GM23338 (cell line): ENCODE measurements around the gene RBKS. TPM values are rescaled to one million over a fixed set of nuclear protein-coding genes. Genes with fewer than 3 reads are reported as not detected.

Experiments used
- ATAC-seq: fragments of 200-7000 bp; cut with Tn5 transposase; 3 replicates; pipeline ENCODE4 v1.9.1; 2020
- DNase-seq: peaks from one replicate; pipeline ENCODE4 v3.0.0-alpha.2; 2015; ENCODE audit warnings: low spot score
- H2AFZ ChIP-seq: fragments of 200-600 bp; sonication (generic); 2 replicates; pipeline ENCODE4 v1.8.0; 2016; ENCODE audit warnings: antibody characterized with exemption, mild to moderate bottlenecking, moderate library complexity
- H3F3A ChIP-seq: fragments of 200-600 bp; sonication (generic); replicated peaks from 2 replicates; pipeline ENCODE4 v1.8.0; 2017; ENCODE audit warnings: antibody characterized with exemption, mixed run types, low read depth
- H3K27ac ChIP-seq: fragments of 200-600 bp; sonication (generic); 2 replicates; pipeline ENCODE4 v1.6.1; 2016; ENCODE audit warnings: low read depth
- H3K27me3 ChIP-seq: fragments of 200-600 bp; sonication (generic); 2 replicates; pipeline ENCODE4 v1.8.0; 2016; ENCODE audit warnings: mild to moderate bottlenecking, mixed run types, moderate library complexity; ENCODE audit not compliant: insufficient read depth
- H3K36me3 ChIP-seq: fragments of 200-600 bp; sonication (generic); 2 replicates; pipeline ENCODE4 v1.8.0; 2016; ENCODE audit warnings: mild to moderate bottlenecking; ENCODE audit not compliant: insufficient read depth
- H3K4me1 ChIP-seq: fragments of 200-600 bp; sonication (generic); 2 replicates; pipeline ENCODE4 v1.8.0; 2016; ENCODE audit warnings: mild to moderate bottlenecking, moderate library complexity; ENCODE audit not compliant: insufficient read depth
- H3K4me2 ChIP-seq: fragments of 200-600 bp; sonication (generic); 2 replicates; pipeline ENCODE4 v1.7.1; 2017; ENCODE audit warnings: mixed run types
- H3K4me3 ChIP-seq: fragments of 200-600 bp; sonication (generic); 2 replicates; pipeline ENCODE4 v1.6.1; 2016; ENCODE audit warnings: mixed run types
- H3K79me2 ChIP-seq: fragments of 200-600 bp; sonication (generic); replicated peaks from 2 replicates; pipeline ENCODE4 v1.8.0; 2017; ENCODE audit warnings: mild to moderate bottlenecking; ENCODE audit not compliant: insufficient read depth
- H3K9me2 ChIP-seq: fragments of 200-600 bp; sonication (generic); 2 replicates; pipeline ENCODE4 v1.8.0; 2017; ENCODE audit not compliant: insufficient read depth
- H4K20me1 ChIP-seq: fragments of 200-600 bp; sonication (generic); replicated peaks from 2 replicates; pipeline ENCODE4 v1.8.0; 2017; ENCODE audit warnings: mild to moderate bottlenecking; ENCODE audit not compliant: insufficient read depth
- H3K27ac Mint-ChIP-seq: 2 replicates; pipeline ENCODE4 v1.8.0; 2020; ENCODE audit warnings: inconsistent platforms, mild to moderate bottlenecking, moderate library complexity, mixed read lengths
- H3K27me3 Mint-ChIP-seq: 3 replicates; pipeline ENCODE4 v1.8.0; 2022; ENCODE audit warnings: low read depth, mild to moderate bottlenecking, moderate library complexity, mixed read lengths, inconsistent platforms; ENCODE audit not compliant: insufficient read depth, poor library complexity
- H3K36me3 Mint-ChIP-seq: 3 replicates; pipeline ENCODE4 v1.8.0; 2021; ENCODE audit warnings: low read depth, mild to moderate bottlenecking, inconsistent platforms, moderate library complexity, mixed read lengths
- H3K4me1 Mint-ChIP-seq: 3 replicates; pipeline ENCODE4 v1.8.0; 2020; ENCODE audit warnings: mild to moderate bottlenecking, inconsistent platforms, mixed read lengths
- H3K4me3 Mint-ChIP-seq: 3 replicates; pipeline ENCODE4 v1.8.0; 2021; ENCODE audit warnings: moderate library complexity, mild to moderate bottlenecking, inconsistent platforms, mixed read lengths
- H3K9me3 Mint-ChIP-seq: 3 replicates; pipeline ENCODE4 v1.8.0; 2020; ENCODE audit warnings: moderate library complexity, mild to moderate bottlenecking, inconsistent platforms, mixed read lengths
- CREB1 ChIP-seq: fragments of 250-450 bp; sonication (Bioruptor Pico); IDR thresholded peaks from 2 replicates; pipeline ENCODE4 v1.5.0; 2020; ENCODE audit warnings: low read depth, mild to moderate bottlenecking, moderate library complexity
- EZH2 ChIP-seq: fragments of 200-600 bp; sonication (generic); IDR thresholded peaks from one replicate; pipeline ENCODE4 v1.8.0; 2017; ENCODE audit warnings: antibody characterized with exemption, mild to moderate bottlenecking, low read depth; ENCODE audit not compliant: unreplicated experiment
- JUNB ChIP-seq: IDR thresholded peaks from one replicate; pipeline ENCODE4 v1.6.1; 2016; ENCODE audit warnings: antibody characterized with exemption; ENCODE audit not compliant: unreplicated experiment
- NANOG ChIP-seq: IDR thresholded peaks from 2 replicates; pipeline ENCODE4 v1.6.1; 2016; ENCODE audit warnings: antibody characterized with exemption, borderline replicate concordance
- POLR2AphosphoS5 ChIP-seq: IDR thresholded peaks from 2 replicates; pipeline ENCODE4 v1.6.1; 2016; ENCODE audit warnings: antibody characterized with exemption, low read depth
- STAT1 ChIP-seq: IDR thresholded peaks from one replicate; pipeline ENCODE4 v1.6.1; 2016; ENCODE audit warnings: antibody characterized with exemption; ENCODE audit not compliant: unreplicated experiment
- ZNF114 ChIP-seq: fragments of 250-450 bp; sonication (Bioruptor Pico); IDR thresholded peaks from 2 replicates; pipeline ENCODE4 v1.5.0; 2020; ENCODE audit warnings: mild to moderate bottlenecking, moderate library complexity
- ZNF331 ChIP-seq: fragments of 250-450 bp; sonication (Bioruptor Pico); IDR thresholded peaks from 2 replicates; pipeline ENCODE4 v1.5.0; 2020; ENCODE audit warnings: low read depth, mild to moderate bottlenecking, moderate library complexity
- polyA plus RNA-seq: library from polyadenylated mRNA; unstranded; fragments of >200 nt; fragmentation: Nextera tagmentation; extraction: Ambion mirVana; gene quantifications from 2 replicates; pipeline ENCODE4 v1.2.1, GENCODE V29; 2016
- total RNA-seq: library from RNA; depleted of rRNA; stranded (reverse); fragments of >200 nt; shearing (Covaris generic); gene quantifications from 2 replicates; pipeline ENCODE4 v1.2.3, GENCODE V29; 2014
- TF ChIP-seq, protein P1 (sequence below): IDR thresholded peaks from 2 replicates; pipeline ENCODE4 v1.6.1; 2016; ENCODE audit warnings: antibody characterized with exemption
- TF ChIP-seq, protein P2 (sequence below): fragments of 250-450 bp; sonication (Bioruptor Pico); IDR thresholded peaks from 2 replicates; pipeline ENCODE4 v1.5.0; 2020; ENCODE audit warnings: mild to moderate bottlenecking, moderate library complexity
- TF ChIP-seq, protein P3 (sequence below), 2 experiments: fragments of 200-600 bp in 1 of 2; sonication (generic) in 1 of 2; conservative IDR thresholded peaks; 2 replicates each; pipeline versions ENCODE4 v1.5.1 to v1.6.1; 2016 to 2017; ENCODE audit warnings: antibody characterized with exemption in 2 of 2, low read depth in 2 of 2, mild to moderate bottlenecking in 2 of 2, moderate library complexity in 1 of 2
- TF ChIP-seq, protein P4 (sequence below): IDR thresholded peaks from one replicate; pipeline ENCODE4 v1.6.1; 2018; ENCODE audit warnings: antibody characterized with exemption; ENCODE audit not compliant: unreplicated experiment

Gene RBKS
- total and polyA plus RNA-seq, 2 experiments from 2014 or later, result 1.3 to 1.5 TPM

DNA sequence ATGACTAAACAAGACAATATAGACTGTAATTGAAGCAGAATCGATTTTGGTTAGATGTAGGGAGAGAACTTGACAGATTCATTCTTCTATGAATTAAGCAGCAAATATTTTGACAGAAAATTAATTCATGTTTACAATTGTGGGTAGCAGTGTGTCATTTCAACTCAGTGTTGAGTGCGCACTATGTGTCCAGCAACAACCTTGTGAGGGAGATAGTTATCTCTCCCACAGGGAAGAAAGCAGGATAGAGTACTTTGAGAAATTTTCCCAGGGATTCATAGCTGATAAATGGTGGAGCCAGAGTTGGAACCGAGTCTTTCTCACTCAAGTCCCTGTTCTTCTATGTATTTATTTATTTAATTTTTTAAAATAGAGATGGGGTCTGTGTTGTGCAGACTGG, 113.5 kb downstream of the RBKS start:
- Mint-ChIP-seq H3K36me3 (peaks cover 14% of the 10 kb centered on the region; the same call in 2 of the 3 replicates), H3K27ac (no peak overlapping the region)

More for the DNA sequence above, 113.5 kb downstream of the RBKS start:
- Histone ChIP-seq H3K9me2 (no peaks in the 10 kb centered on the region), H3K4me2 (no peak overlapping the region), H3K27ac (no peak overlapping the region), H4K20me1 (peaks cover 42% of the 10 kb centered on the region), H2AFZ (no peak overlapping the region), H3K27me3 (no peaks in the 10 kb centered on the region), H3F3A (0 out of 2 replicates have a peak, but pooled peaks cover 8% of the 10 kb centered on the region), H3K36me3 (no peaks in the 10 kb centered on the region), H3K79me2 (peaks cover 83% of the 10 kb centered on the region), H3K4me3 (no peak overlapping the region), H3K4me1 (peaks cover 7% of the 10 kb centered on the region; the same call in 1 of the 2 replicates)
- Mint-ChIP-seq H3K4me3 (no peak overlapping the region), H3K4me1 (peaks cover 10% of the 10 kb centered on the region; the same call in 2 of the 3 replicates), H3K9me3 (no peaks in the 10 kb centered on the region), H3K27me3 (peaks cover 4% of the 10 kb centered on the region)
- DNase-seq, result no peak
- no peak for ATAC-seq
- TF ChIP-seq, protein P1, sequence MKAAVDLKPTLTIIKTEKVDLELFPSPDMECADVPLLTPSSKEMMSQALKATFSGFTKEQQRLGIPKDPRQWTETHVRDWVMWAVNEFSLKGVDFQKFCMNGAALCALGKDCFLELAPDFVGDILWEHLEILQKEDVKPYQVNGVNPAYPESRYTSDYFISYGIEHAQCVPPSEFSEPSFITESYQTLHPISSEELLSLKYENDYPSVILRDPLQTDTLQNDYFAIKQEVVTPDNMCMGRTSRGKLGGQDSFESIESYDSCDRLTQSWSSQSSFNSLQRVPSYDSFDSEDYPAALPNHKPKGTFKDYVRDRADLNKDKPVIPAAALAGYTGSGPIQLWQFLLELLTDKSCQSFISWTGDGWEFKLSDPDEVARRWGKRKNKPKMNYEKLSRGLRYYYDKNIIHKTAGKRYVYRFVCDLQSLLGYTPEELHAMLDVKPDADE, result no peak
- TF ChIP-seq ZNF114 (no peak), JUNB (no peak), POLR2AphosphoS5 (no peak), ZNF331 (CRISPR knock-in tag) (no peak), NANOG (no peak), CREB1 (CRISPR knock-in tag) (no peak), STAT1 (no peak), EZH2 (no peak)
- TF ChIP-seq, protein P2, sequence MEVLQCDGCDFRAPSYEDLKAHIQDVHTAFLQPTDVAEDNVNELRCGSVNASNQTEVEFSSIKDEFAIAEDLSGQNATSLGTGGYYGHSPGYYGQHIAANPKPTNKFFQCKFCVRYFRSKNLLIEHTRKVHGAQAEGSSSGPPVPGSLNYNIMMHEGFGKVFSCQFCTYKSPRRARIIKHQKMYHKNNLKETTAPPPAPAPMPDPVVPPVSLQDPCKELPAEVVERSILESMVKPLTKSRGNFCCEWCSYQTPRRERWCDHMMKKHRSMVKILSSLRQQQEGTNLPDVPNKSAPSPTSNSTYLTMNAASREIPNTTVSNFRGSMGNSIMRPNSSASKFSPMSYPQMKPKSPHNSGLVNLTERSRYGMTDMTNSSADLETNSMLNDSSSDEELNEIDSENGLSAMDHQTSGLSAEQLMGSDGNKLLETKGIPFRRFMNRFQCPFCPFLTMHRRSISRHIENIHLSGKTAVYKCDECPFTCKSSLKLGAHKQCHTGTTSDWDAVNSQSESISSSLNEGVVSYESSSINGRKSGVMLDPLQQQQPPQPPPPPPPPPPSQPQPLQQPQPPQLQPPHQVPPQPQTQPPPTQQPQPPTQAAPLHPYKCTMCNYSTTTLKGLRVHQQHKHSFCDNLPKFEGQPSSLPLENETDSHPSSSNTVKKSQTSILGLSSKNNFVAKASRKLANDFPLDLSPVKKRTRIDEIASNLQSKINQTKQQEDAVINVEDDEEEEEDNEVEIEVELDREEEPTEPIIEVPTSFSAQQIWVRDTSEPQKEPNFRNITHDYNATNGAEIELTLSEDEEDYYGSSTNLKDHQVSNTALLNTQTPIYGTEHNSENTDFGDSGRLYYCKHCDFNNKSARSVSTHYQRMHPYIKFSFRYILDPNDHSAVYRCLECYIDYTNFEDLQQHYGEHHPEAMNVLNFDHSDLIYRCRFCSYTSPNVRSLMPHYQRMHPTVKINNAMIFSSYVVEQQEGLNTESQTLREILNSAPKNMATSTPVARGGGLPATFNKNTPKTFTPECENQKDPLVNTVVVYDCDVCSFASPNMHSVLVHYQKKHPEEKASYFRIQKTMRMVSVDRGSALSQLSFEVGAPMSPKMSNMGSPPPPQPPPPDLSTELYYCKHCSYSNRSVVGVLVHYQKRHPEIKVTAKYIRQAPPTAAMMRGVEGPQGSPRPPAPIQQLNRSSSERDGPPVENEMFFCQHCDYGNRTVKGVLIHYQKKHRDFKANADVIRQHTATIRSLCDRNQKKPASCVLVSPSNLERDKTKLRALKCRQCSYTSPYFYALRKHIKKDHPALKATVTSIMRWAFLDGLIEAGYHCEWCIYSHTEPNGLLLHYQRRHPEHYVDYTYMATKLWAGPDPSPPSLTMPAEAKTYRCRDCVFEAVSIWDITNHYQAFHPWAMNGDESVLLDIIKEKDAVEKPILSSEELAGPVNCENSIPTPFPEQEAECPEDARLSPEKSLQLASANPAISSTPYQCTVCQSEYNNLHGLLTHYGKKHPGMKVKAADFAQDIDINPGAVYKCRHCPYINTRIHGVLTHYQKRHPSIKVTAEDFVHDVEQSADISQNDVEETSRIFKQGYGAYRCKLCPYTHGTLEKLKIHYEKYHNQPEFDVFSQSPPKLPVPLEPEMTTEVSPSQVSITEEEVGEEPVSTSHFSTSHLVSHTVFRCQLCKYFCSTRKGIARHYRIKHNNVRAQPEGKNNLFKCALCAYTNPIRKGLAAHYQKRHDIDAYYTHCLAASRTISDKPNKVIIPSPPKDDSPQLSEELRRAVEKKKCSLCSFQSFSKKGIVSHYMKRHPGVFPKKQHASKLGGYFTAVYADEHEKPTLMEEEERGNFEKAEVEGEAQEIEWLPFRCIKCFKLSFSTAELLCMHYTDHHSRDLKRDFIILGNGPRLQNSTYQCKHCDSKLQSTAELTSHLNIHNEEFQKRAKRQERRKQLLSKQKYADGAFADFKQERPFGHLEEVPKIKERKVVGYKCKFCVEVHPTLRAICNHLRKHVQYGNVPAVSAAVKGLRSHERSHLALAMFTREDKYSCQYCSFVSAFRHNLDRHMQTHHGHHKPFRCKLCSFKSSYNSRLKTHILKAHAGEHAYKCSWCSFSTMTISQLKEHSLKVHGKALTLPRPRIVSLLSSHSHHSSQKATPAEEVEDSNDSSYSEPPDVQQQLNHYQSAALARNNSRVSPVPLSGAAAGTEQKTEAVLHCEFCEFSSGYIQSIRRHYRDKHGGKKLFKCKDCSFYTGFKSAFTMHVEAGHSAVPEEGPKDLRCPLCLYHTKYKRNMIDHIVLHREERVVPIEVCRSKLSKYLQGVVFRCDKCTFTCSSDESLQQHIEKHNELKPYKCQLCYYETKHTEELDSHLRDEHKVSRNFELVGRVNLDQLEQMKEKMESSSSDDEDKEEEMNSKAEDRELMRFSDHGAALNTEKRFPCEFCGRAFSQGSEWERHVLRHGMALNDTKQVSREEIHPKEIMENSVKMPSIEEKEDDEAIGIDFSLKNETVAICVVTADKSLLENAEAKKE (CRISPR knock-in tag), result no peak
- TF ChIP-seq, protein P3, sequence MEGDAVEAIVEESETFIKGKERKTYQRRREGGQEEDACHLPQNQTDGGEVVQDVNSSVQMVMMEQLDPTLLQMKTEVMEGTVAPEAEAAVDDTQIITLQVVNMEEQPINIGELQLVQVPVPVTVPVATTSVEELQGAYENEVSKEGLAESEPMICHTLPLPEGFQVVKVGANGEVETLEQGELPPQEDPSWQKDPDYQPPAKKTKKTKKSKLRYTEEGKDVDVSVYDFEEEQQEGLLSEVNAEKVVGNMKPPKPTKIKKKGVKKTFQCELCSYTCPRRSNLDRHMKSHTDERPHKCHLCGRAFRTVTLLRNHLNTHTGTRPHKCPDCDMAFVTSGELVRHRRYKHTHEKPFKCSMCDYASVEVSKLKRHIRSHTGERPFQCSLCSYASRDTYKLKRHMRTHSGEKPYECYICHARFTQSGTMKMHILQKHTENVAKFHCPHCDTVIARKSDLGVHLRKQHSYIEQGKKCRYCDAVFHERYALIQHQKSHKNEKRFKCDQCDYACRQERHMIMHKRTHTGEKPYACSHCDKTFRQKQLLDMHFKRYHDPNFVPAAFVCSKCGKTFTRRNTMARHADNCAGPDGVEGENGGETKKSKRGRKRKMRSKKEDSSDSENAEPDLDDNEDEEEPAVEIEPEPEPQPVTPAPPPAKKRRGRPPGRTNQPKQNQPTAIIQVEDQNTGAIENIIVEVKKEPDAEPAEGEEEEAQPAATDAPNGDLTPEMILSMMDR (conservative IDR thresholded peaks at IDR 0.05; ENCODE audit: low read depth in 2 of 2), result no peak
- TF ChIP-seq, protein P4, sequence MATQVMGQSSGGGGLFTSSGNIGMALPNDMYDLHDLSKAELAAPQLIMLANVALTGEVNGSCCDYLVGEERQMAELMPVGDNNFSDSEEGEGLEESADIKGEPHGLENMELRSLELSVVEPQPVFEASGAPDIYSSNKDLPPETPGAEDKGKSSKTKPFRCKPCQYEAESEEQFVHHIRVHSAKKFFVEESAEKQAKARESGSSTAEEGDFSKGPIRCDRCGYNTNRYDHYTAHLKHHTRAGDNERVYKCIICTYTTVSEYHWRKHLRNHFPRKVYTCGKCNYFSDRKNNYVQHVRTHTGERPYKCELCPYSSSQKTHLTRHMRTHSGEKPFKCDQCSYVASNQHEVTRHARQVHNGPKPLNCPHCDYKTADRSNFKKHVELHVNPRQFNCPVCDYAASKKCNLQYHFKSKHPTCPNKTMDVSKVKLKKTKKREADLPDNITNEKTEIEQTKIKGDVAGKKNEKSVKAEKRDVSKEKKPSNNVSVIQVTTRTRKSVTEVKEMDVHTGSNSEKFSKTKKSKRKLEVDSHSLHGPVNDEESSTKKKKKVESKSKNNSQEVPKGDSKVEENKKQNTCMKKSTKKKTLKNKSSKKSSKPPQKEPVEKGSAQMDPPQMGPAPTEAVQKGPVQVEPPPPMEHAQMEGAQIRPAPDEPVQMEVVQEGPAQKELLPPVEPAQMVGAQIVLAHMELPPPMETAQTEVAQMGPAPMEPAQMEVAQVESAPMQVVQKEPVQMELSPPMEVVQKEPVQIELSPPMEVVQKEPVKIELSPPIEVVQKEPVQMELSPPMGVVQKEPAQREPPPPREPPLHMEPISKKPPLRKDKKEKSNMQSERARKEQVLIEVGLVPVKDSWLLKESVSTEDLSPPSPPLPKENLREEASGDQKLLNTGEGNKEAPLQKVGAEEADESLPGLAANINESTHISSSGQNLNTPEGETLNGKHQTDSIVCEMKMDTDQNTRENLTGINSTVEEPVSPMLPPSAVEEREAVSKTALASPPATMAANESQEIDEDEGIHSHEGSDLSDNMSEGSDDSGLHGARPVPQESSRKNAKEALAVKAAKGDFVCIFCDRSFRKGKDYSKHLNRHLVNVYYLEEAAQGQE, result no peak
